GM19328 (cell line): ENCODE measurements around the gene GLIS1.

ENCODE experiments used
- ATAC-seq: cut with Tn5 transposase; IDR thresholded peaks from one replicate; pipeline ENCODE4 v1.9.1; 2021; ENCODE audit warnings: mild to moderate bottlenecking, moderate library complexity; ENCODE audit not compliant: unreplicated experiment

The GLIS1 gene

DNA sequence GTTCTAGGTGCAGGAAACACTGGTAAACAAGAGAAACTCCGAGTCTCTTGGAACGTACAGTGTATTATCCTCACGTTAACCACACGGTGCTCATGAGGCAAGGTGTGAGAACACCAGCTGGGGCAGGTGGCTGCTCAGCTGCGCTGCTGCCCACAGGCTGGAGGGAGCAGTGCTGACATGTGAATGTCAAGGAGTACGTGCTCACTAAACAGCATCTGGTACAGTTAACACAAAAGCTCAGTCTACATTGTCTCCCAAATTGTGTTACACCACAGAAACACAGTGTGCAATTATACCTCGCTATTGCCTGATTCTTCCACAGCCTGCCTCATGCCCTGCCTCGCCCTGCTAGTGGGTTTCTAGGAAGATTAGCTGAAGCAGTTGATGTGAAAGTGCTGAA, 138.4 kb downstream of the GLIS1 start:
- ATAC-seq = no peak

DNA sequence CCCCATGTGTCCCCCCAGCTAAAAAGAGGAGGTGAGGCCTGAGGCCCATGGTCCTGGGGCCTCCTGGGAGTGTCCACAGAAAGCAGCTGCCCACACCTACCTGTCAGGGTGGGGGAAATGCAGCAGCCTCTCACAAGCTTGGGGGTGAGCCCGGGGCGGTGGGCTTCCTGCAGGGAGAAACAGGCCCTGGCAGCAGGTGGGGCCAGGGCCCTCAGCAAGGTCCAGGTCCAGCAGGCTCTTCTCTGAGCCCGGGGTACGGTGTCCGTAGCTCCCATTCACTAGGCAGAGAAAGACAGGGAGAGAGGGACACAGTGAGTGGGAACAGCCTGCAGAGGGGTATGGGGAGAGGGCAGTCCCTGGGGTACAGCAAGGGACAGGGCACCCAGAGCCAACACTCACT, 139.0 kb downstream of the GLIS1 start:
- ATAC-seq = no peak

DNA sequence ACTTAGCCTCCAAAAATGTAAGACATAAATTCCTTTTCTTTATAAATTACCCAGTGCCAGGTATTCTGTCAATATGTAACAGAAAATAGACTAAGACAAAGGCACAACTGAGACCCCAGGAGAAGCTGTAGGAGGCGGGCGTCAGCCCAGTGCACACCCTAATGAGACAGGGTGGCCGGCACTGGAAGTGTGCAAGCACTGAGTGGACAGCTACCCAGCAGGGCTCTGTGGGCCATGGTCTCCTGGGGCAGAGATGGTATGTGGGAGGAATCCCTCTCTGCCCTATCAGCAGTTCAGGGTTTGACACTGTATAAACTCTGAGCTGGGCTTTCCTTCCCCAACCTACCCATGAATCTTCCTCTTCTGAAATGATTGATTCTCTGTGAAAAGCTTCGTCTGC, 139.5 kb downstream of the GLIS1 start:
- ATAC-seq = no peak

DNA sequence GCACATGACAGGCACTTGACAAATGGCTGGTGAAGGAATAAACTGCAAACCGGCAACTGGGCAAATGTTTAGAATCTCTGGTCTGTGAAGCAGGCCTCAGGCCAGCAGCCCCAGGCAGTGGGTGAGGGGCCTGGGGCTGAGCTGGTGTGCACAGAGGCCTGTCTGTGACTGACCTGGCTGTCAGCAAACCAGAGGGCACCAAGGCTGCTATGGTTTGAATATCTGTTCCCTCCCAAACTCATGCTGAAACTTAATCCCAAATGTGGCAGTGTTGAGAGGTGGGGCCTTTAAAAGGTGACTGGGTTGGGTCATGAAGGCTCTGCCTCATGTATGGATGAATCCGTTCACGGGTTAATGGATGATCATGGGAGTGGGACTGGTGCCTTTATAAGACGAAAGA, 140.0 kb downstream of the GLIS1 start:
- ATAC-seq = no peak

DNA sequence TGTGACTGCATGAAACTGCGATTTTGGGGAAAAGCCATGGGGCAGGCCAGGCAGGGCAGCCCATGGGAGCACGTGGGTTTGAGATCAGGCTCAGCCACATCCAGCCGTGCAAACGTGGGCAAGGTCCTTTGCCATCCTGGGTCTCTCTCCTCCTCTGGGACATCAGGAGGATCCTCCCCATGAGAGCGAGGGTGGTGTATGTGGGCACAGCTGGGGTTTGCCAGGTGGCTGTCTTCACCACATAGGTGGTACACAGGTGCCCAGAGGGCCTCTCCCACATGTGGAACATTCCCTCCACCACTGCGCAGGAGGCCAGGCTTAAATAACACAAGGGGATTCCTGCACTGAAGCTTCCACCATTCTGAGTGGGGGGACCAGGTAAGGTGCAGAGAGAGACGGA, 143.1 kb downstream of the GLIS1 start:
- no peak for ATAC-seq

DNA sequence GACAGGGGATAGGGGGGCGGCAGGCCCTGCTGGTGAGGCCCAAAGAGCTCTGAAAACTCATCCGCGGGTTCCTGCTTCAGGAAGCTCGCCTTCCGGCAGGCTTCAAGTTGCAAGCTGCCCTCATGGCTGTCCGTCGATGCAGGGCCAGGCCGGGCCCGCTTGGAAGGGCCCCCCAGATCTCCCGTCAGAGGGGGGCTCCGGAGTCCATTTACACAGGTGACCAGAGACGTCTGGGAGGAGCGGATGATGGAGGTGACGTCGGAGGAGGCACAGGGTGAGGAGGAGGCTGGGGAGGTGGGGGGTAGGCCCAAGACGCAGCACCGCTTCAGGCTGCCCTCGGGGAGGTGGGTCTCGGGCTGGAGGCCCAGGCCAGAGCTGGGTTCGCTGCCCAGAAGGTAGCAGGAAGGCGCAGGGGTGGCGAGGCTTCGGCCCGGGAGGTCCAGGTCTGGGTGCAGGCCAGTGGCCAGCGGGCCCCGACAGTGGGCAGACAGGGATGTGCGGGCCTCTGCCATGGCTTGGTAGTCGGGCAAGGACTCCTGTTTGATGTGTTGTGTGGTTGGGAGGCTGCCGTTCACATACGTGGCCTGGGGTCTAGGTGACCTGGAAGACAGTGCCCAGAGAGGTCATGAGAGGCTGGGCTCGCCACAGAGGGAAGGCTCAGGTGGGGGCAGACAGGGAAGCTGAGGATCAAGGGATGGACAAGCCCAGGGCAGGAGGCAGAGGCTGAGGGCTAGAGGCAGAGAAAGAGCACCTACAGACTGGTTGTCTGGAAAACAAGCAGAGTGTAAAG, 144.4 kb downstream of the GLIS1 start:
- no peak for ATAC-seq

DNA sequence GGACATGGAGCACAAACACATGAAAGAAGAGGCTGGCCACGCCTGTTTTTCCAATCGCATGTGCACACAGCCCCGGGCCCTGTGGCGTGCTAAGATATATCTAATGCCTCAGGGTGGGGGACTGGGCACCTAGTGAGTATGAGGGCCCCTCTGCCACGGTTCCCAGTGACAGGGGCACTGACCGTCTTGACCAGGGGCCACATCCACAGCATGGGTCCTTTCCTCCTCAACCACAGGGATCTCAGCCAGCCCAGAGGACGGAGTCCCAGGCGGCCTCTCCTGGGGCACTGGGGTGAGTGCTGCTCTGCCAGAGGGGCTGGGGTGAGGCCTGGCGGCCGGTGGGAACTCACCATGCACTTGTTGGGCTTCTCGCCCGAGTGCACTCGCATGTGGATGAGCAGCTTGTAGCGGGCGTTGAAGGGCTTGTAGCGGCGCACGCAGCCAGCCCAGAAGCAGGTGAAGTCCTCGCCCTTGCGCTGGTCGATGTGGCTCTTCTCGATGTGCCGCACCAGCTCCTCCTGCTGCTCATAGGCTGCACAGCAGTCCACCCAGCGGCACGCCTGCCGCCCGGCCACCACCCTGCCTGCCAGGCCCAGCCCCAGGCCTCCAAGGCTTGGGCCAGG, 145.1 kb downstream of the GLIS1 start:
- no peak for ATAC-seq

DNA sequence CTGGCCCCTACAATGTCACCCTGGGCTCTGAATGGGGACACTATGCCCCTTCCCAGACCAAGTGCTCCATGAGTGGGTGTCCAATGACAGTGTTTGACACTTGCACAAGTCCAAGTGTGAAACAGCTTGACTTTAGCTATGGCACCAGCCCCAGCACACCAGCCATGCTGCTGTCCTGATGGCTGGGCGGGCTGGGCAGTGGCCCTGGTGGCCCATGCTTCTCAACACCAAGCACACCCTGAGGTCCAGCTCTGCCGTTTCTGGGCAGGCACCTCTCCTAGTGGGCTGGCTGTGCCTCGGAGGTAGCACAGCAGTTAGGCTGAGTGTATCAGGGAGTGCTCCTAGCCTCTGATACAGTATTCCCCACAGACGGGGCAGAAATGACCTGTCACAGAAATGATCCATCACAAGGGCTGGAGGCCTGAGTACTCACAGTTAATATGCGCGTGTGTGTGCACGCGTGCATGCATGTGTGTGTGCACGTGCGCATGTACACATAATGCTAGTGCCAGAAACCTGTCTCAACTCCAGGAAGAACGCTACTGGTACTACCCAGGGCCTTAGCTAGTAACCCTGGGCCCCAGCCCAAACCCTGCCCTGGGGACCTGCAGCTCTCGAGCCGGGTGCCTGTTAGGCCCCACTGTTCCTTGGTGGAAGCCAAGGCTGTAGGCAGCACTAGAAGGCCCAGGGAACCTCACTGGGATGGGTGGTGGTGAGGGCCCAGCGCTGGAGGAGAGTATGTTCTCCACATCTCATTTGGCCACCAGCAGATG, 145.8 kb downstream of the GLIS1 start:
- ATAC-seq = no peak

DNA sequence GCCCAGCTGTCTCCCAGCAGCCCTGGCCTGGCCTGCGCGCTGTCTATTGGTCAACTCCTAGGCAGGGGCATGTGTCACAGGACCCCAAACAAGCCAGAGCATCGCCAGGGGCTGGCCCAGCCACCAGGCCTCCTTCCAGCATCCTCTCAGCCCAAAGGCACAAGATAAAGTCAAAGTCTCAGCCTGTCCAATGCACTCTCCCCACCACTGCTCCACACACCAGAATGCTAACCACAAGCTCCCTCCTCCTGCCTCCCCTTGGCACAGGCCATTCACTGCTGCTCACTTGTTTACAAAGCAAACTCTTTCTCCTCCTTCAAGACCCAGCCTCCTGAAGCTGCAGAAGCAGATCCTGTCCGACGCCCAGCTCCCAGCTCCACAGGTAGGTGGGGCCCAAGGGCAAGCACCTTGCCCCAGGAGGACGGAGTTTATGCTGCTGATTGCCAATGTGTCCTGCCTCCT, 146.4 kb downstream of the GLIS1 start:
- no peak for ATAC-seq

GRCh38 chr1:53591924-53592323, 147.0 kb downstream of the GLIS1 start:
- no peak for ATAC-seq

- ATAC-seq = no peak
These were observed 148.1 kb downstream of the GLIS1 start for GRCh38 chr1:53590531-53591515.

GRCh38 chr1:53590104-53590503, 148.9 kb downstream of the GLIS1 start:
- no peak for ATAC-seq

GRCh38 chr1:53589043-53589887, 149.7 kb downstream of the GLIS1 start:
- no peak for ATAC-seq

GRCh38 chr1:53588053-53588779, 150.7 kb downstream of the GLIS1 start:
- ATAC-seq = no peak

DNA sequence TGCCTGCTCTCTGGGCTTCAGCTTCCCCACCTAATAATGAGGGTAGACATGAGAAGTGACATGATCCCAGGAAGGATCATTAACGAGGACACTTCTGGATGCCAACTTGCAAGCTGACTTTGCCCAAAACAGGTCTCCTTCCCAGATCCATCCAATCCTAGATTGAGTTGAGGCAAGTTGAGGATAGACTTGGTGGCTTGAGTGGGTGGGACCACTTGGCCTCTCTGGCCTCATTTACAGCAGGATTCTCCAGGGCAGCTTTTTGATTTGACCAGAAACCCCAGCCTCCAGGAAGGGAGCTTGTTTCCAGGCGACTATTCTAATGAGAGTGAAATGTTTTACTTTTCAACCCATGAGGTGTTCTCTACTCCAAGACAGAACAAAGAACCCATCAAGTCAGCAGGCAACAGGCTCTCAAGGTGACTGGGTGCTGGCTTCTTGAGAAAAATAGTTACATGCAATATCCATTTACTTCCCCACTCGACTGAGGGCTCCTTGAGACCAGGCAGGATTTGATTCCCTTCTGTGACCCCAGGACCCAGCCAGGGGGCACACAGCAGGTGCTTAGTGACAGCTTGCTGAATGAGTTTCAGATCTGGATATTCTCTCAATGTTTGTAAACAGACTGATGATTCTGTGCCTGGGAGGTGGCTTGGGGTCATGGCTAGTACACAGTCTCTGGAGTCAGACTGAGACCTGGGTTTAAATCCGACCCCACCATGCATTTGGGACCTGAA, 151.5 kb downstream of the GLIS1 start:
- no peak for ATAC-seq

DNA sequence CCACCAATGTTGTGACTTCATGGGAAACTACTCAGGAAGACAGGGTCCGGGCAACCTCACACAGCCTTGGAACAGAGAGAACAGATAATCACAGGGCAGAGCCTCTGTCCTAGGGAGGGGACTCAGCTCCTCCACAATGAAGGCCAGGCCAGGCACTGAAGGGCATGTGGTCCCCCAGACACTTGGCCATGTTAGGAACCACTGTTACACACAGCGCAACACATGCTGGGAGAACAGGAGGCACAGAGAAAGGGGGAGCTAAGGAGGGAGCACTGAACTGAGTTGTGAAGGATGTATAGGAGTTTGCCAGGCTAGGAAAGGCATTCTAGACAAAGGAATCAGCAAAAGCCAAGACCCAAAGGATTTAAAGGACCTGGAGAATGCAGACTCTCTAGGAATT, 152.2 kb downstream of the GLIS1 start:
- no peak for ATAC-seq

- no peak for ATAC-seq
These were observed 153.4 kb downstream of the GLIS1 start for GRCh38 chr1:53585565-53585964.

DNA sequence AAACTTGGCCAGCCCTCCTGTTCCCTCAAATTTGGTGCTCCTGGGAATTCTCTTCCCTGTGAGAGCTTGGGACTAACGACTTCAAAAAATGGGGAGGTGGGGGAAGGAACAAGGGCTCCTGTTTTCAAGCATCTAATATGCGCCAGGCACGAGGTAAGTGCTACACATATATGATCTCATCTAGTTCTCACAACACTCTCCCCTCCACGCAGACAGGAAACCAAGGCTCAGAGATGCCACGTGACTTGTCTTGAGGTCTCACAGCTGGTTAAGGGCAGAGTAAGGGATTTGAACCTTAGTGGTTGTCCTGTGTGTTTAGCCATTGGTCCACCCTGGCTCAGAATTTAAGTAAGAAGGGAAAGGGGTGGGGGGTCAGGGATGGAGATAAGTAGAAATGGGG, 153.8 kb downstream of the GLIS1 start:
- no peak for ATAC-seq

GRCh38 chr1:53584777-53585107, 154.2 kb downstream of the GLIS1 start:
- no peak for ATAC-seq
